ENCODE data around the gene CLDN20.

DNA sequence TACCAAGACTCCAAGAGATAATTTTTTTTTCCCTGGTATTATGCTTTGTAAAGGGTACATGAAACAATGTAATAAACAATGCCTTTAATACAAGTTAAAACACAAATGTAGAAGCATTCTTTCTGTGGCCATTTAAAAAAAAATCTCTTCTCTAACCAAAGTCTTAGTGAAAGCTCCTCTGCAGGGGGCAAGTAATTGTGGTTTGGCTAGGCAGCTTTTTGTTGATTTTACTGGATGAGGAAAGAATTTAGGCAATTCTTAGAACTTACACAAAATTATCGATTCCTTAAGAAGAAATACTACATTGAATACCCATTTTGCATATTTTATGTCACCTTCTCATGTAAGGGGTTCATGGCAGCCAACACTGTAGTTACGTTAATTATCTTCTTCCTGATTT lies 38.1 kb downstream of the CLDN20 start:
- TF ChIP-seq RAD21 (conservative IDR thresholded peaks at IDR 0.05 in 1 of 2, IDR thresholded peaks at IDR 0.05 in 1 of 2) (no peak), GATA3 (IDR thresholded peaks at IDR 0.05; ENCODE audit: borderline replicate concordance) (no peak), EP300 (IDR thresholded peaks at IDR 0.05) (no peak), POLR2A (IDR thresholded peaks at IDR 0.05; ENCODE audit: low read length) (no peak), ZFP36 (IDR thresholded peaks at IDR 0.05; ENCODE audit: borderline replicate concordance, partially characterized antibody) (no peak), MYC (IDR thresholded peaks at IDR 0.05; ENCODE audit: borderline replicate concordance, low read length) (no peak), BHLHE40 (IDR thresholded peaks at IDR 0.05; ENCODE audit: low read depth, low read length) (no peak), ZSCAN20 (CRISPR knock-in tag; IDR thresholded peaks at IDR 0.05) (no peak), RFX5 (IDR thresholded peaks at IDR 0.05) (no peak)
- TF ChIP-seq, protein P1, sequence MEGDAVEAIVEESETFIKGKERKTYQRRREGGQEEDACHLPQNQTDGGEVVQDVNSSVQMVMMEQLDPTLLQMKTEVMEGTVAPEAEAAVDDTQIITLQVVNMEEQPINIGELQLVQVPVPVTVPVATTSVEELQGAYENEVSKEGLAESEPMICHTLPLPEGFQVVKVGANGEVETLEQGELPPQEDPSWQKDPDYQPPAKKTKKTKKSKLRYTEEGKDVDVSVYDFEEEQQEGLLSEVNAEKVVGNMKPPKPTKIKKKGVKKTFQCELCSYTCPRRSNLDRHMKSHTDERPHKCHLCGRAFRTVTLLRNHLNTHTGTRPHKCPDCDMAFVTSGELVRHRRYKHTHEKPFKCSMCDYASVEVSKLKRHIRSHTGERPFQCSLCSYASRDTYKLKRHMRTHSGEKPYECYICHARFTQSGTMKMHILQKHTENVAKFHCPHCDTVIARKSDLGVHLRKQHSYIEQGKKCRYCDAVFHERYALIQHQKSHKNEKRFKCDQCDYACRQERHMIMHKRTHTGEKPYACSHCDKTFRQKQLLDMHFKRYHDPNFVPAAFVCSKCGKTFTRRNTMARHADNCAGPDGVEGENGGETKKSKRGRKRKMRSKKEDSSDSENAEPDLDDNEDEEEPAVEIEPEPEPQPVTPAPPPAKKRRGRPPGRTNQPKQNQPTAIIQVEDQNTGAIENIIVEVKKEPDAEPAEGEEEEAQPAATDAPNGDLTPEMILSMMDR (IDR thresholded peaks at IDR 0.05) = no peak
- TF ChIP-seq, protein P2, sequence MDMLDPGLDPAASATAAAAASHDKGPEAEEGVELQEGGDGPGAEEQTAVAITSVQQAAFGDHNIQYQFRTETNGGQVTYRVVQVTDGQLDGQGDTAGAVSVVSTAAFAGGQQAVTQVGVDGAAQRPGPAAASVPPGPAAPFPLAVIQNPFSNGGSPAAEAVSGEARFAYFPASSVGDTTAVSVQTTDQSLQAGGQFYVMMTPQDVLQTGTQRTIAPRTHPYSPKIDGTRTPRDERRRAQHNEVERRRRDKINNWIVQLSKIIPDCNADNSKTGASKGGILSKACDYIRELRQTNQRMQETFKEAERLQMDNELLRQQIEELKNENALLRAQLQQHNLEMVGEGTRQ (IDR thresholded peaks at IDR 0.05) = no peak
